K562 (cell line): ENCODE data around the gene BRAF. TPM values are rescaled to one million over a fixed set of nuclear protein-coding genes. Genes with fewer than 3 reads are reported as not detected.

Experiments
- BMI1 ChIP-seq: fragments of 150-350 bp; IDR thresholded peaks from 2 replicates; pipeline ENCODE4 v1.6.1; 2014; ENCODE audit warnings: low read length
- BRF1 ChIP-seq: IDR thresholded peaks from 3 replicates; pipeline ENCODE4 v1.6.1; 2011; ENCODE audit warnings: borderline replicate concordance, mild to moderate bottlenecking; ENCODE audit not compliant: insufficient read length; ENCODE audit errors: extremely low read depth
- CEBPB ChIP-seq: fragments of 450-650 bp; IDR thresholded peaks from 2 replicates; pipeline ENCODE4 v1.6.1; 2016; ENCODE audit warnings: missing genetic modification characterization, missing compliant biosample characterization
- CREB3L1 ChIP-seq: fragments of 450-650 bp; IDR thresholded peaks from 2 replicates; pipeline ENCODE4 v1.6.1; 2014; ENCODE audit warnings: low read depth, mild to moderate bottlenecking, moderate library complexity, borderline replicate concordance
- CREM ChIP-seq: IDR thresholded peaks from 2 replicates; pipeline ENCODE4 v1.6.1; 2014; ENCODE audit warnings: antibody characterized with exemption, low read depth
- EZH2 ChIP-seq: IDR thresholded peaks from 2 replicates; pipeline ENCODE4 v1.6.1; 2012; ENCODE audit warnings: low read depth, mild to moderate bottlenecking, inconsistent platforms, low read length, borderline replicate concordance
- GTF2A2 ChIP-seq: IDR thresholded peaks from 2 replicates; pipeline ENCODE4 v1.6.1; 2016; ENCODE audit warnings: mild to moderate bottlenecking, missing genetic modification characterization, missing compliant biosample characterization
- IRF9 ChIP-seq: fragments of 450-650 bp; IDR thresholded peaks from 2 replicates; pipeline ENCODE4 v1.6.1; 2016; ENCODE audit warnings: missing biosample characterization, missing genetic modification characterization
- RAD51 ChIP-seq: fragments of 450-650 bp; IDR thresholded peaks from 2 replicates; pipeline ENCODE4 v1.7.1; 2016; ENCODE audit warnings: low read depth, mild to moderate bottlenecking, borderline replicate concordance
- RBM22 ChIP-seq: fragments of 200-400 bp; formaldehyde crosslinking; IDR thresholded peaks from 2 replicates; pipeline ENCODE4 v1.6.1; 2018; ENCODE audit warnings: low read length, low read depth; ENCODE audit not compliant: poor library complexity, severe bottlenecking
- THAP12 ChIP-seq: fragments of 250-450 bp; sonication (Bioruptor Pico); IDR thresholded peaks from 2 replicates; pipeline ENCODE4 v1.9.0; 2021; ENCODE audit warnings: mild to moderate bottlenecking, inconsistent platforms
- U2AF1 ChIP-seq: fragments of 200-400 bp; formaldehyde crosslinking; optimal IDR thresholded peaks from 2 replicates; pipeline ENCODE3; 2017; ENCODE audit warnings: mild to moderate bottlenecking, low read depth, low read length, moderate library complexity
- ZBTB1 ChIP-seq: sonication (generic); formaldehyde crosslinking; IDR thresholded peaks from 2 replicates; pipeline ENCODE4 v1.8.1; 2023; ENCODE audit warnings: missing genetic modification reagents, low read depth, mild to moderate bottlenecking, borderline replicate concordance
- ZFPM2 ChIP-seq: fragments of 250-450 bp; sonication (Bioruptor Pico); IDR thresholded peaks from 2 replicates; pipeline ENCODE4 v1.5.1; 2022; ENCODE audit warnings: mild to moderate bottlenecking
- ZNF133 ChIP-seq: fragments of 250-450 bp; sonication (Bioruptor Pico); IDR thresholded peaks from 2 replicates; pipeline ENCODE4 v1.4.0; 2020; ENCODE audit warnings: mild to moderate bottlenecking
- ZNF175 ChIP-seq: fragments of 200-800 bp; sonication (Bioruptor generic); IDR thresholded peaks from 2 replicates; pipeline ENCODE4 v1.6.1; 2016; ENCODE audit warnings: low read depth, mild to moderate bottlenecking, missing genetic modification characterization, missing compliant biosample characterization
- ZNF589 ChIP-seq: fragments of 200-800 bp; sonication (Bioruptor generic); IDR thresholded peaks from 2 replicates; pipeline ENCODE4 v1.6.1; 2016; ENCODE audit warnings: low read depth, missing genetic modification characterization, missing compliant biosample characterization
- polyA plus RNA-seq, 8 experiments: library from polyadenylated mRNA; depleted of rRNA in 4 of 8; stranded (reverse) in 5 of 8; unstranded in 3 of 8; fragments of >200 nt; fragmentation: Nextera tagmentation in 2 of 8; fragmentation: Illumina TruSeq in 1 of 8; extraction: Ambion mirVana in 2 of 8; extraction: Trizol in 1 of 8; gene quantifications; 2 replicates each; pipeline versions ENCODE4 v1.2.1 to v1.2.3, GENCODE V29; 2011 to 2014; ENCODE audit warnings: inconsistent platforms in 1 of 8, missing spikeins in 1 of 8
- total RNA-seq, 7 experiments: library from RNA; depleted of rRNA in 6 of 7; stranded (reverse); fragments of >200 nt in 6 of 7; fragmentation: Illumina TruSeq in 2 of 7; extraction: Trizol in 2 of 7; gene quantifications; 2 replicates each; pipeline versions ENCODE4 v1.2.1 to v1.2.3, GENCODE V29; 2011 to 2021; ENCODE audit warnings: low replicate concordance in 1 of 7
- TF ChIP-seq, protein P1 (sequence below), 2 experiments: fragments of 450-650 bp; IDR thresholded peaks; 2 replicates each; pipeline ENCODE4 v1.6.1; 2016
- TF ChIP-seq, protein P2 (sequence below): sonication (generic); formaldehyde crosslinking; IDR thresholded peaks from 2 replicates; pipeline ENCODE4 v1.8.0; 2022; ENCODE audit warnings: mild to moderate bottlenecking, missing genetic modification reagents
- TF ChIP-seq, protein P3 (sequence below): conservative IDR thresholded peaks from 2 replicates; pipeline ENCODE4 v1.6.1; 2011; ENCODE audit warnings: low read depth, mild to moderate bottlenecking, low read length; ENCODE audit not compliant: control insufficient read depth

BRAF gene
- total and polyA plus RNA-seq, 9 of the 15 experiments (the other 6 are each of a cell fraction or from before 2014, with no cell fraction given): 3.6 to 38.3 (median 21.9) TPM

- TF ChIP-seq ZBTB1 (CRISPR knock-in tag) (no peak), U2AF1 (no peak), CREB3L1 (no peak), BMI1 (no peak), EZH2 (no peak), ZNF175 (0 out of 2 replicates have a peak, but pooled peaks have one; percentile 70), THAP12 (CRISPR knock-in tag) (no peak), CEBPB (peak; percentile 51), ZNF589 (CRISPR knock-in tag) (peak; percentile 58; the same call in 1 of the 2 replicates), ZNF133 (CRISPR knock-in tag) (no peak), RAD51 (no peak), IRF9 (0 out of 2 replicates have a peak, but pooled peaks have one; percentile 29), CREM (no peak), BRF1 (no peak), RBM22 (no peak), ZFPM2 (CRISPR knock-in tag) (no peak), GTF2A2 (tag) (no peak)
- TF ChIP-seq, protein P1, sequence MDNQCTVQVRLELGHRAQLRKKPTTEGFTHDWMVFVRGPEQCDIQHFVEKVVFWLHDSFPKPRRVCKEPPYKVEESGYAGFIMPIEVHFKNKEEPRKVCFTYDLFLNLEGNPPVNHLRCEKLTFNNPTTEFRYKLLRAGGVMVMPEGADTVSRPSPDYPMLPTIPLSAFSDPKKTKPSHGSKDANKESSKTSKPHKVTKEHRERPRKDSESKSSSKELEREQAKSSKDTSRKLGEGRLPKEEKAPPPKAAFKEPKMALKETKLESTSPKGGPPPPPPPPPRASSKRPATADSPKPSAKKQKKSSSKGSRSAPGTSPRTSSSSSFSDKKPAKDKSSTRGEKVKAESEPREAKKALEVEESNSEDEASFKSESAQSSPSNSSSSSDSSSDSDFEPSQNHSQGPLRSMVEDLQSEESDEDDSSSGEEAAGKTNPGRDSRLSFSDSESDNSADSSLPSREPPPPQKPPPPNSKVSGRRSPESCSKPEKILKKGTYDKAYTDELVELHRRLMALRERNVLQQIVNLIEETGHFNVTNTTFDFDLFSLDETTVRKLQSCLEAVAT (IDR thresholded peaks at IDR 0.05): no peak
- TF ChIP-seq, protein P2, sequence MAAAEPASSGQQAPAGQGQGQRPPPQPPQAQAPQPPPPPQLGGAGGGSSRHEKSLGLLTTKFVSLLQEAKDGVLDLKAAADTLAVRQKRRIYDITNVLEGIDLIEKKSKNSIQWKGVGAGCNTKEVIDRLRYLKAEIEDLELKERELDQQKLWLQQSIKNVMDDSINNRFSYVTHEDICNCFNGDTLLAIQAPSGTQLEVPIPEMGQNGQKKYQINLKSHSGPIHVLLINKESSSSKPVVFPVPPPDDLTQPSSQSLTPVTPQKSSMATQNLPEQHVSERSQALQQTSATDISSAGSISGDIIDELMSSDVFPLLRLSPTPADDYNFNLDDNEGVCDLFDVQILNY (CRISPR knock-in tag): no peak
- TF ChIP-seq, protein P3, sequence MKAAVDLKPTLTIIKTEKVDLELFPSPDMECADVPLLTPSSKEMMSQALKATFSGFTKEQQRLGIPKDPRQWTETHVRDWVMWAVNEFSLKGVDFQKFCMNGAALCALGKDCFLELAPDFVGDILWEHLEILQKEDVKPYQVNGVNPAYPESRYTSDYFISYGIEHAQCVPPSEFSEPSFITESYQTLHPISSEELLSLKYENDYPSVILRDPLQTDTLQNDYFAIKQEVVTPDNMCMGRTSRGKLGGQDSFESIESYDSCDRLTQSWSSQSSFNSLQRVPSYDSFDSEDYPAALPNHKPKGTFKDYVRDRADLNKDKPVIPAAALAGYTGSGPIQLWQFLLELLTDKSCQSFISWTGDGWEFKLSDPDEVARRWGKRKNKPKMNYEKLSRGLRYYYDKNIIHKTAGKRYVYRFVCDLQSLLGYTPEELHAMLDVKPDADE: no peak
Observed at GRCh38 chr7:140841166-140841715, 83.5 kb downstream of the BRAF start (continued).
